ENCODE results near the gene HMG20A.

Gene HMG20A

DNA sequence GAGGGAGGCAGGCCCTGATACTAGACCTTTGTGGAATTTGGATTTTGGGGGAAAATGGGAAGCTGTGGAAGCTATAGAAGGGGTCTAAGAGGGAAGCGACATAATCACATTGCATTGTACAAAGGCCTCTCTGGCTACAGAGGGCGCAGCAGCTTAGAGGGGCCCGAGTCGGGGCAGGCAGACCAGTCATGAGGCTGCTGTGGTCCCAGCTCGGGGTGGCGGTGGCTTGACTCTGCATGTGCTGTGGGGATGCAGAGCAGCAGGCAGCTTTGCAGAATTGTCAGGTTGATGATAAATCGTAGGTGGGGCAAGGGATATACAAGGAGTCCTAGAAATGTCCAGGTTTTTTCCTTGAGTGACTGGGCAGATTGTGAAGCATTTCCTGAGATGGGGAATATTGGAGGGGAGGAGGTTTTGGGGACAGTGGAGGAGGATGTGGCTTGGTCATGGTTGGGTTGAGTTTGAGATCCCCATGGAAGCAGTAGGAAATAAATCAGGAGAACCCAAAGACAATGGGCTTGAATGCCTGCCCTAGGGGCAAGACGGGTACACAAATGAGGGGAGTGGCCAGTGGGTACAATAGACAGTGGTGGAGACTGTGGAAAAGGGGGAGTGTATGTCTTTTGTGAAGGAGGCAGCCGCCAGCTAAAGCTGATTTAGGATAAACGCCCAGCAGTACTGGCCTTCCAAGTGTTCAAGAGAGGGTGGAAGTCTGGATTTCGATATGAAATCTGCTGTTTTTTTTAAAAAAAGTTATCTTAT lies 94.1 kb downstream of the HMG20A start:
- no peak for DNase-seq (ENCODE audit: extremely low read depth, low read depth)
- TF ChIP-seq, protein P1, sequence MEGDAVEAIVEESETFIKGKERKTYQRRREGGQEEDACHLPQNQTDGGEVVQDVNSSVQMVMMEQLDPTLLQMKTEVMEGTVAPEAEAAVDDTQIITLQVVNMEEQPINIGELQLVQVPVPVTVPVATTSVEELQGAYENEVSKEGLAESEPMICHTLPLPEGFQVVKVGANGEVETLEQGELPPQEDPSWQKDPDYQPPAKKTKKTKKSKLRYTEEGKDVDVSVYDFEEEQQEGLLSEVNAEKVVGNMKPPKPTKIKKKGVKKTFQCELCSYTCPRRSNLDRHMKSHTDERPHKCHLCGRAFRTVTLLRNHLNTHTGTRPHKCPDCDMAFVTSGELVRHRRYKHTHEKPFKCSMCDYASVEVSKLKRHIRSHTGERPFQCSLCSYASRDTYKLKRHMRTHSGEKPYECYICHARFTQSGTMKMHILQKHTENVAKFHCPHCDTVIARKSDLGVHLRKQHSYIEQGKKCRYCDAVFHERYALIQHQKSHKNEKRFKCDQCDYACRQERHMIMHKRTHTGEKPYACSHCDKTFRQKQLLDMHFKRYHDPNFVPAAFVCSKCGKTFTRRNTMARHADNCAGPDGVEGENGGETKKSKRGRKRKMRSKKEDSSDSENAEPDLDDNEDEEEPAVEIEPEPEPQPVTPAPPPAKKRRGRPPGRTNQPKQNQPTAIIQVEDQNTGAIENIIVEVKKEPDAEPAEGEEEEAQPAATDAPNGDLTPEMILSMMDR (IDR thresholded peaks at IDR 0.05; ENCODE audit: low read depth, low read length), result no peak

DNA sequence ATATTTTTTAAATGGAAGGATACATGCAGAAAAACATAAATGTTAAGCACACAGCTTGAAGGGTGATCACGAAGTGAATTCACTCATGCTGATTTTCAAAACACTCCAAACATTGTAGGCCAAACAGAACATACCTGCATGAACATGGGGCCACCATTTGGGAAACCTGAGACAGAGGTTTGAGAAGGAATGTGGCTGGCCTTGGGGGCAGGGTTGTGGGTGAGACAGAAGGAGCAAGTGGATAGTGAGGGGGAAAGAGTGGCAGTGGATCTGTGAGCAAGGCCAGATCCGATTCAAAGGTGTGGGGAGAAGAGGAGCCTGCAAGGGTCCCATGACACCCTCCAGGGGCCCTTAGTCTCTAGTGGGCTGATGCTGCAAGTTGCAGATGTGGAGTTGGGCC lies 94.9 kb downstream of the HMG20A start:
- TF ChIP-seq, protein P1 (IDR thresholded peaks at IDR 0.05; ENCODE audit: low read depth, low read length), result no peak
- DNase-seq (ENCODE audit: extremely low read depth, low read depth), result no peak

DNA sequence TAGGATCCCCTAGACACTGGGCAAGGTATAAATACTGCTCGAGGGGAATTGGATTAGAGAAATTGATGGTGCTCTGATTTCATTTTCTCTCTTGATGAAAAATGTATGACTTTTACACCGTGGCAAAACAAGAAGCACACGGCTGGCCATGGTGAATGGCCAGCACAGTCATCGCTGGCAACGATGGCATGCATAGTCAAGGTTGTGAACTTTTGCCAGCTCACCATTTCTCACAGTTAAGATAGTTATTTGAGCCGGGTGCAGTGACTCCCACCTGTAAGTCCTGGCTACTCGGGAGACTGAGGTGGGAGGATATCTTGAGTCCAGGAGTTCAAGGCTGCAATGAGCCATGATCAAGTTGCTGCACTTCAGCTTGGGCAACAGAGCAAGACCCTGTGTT lies 95.4 kb downstream of the HMG20A start:
- DNase-seq (ENCODE audit: extremely low read depth, low read depth), result no peak
- TF ChIP-seq, protein P1 (IDR thresholded peaks at IDR 0.05; ENCODE audit: low read depth, low read length), result no peak

DNA sequence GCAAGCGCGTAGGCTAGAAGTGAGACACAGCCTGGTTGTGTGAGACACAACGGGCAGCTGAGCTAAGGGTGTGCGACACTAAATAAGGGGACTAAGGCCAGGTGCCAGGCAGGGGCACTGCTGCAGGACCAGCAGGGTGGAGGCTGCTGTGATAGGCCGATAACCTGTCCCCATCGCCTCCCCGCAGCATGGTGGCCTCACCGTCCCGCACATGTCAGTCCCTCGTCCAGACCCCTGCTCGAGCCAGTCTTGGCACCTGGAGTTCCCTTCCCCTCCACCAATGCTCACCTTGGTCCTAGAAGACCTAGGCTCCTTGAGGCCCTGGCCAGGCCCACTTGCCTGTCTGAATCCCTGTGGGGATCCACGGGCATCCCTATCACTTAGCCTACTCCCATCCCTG lies 96.1 kb downstream of the HMG20A start:
- DNase-seq (ENCODE audit: extremely low read depth, low read depth), result no peak
- TF ChIP-seq, protein P1 (IDR thresholded peaks at IDR 0.05; ENCODE audit: low read depth, low read length), result no peak

DNA sequence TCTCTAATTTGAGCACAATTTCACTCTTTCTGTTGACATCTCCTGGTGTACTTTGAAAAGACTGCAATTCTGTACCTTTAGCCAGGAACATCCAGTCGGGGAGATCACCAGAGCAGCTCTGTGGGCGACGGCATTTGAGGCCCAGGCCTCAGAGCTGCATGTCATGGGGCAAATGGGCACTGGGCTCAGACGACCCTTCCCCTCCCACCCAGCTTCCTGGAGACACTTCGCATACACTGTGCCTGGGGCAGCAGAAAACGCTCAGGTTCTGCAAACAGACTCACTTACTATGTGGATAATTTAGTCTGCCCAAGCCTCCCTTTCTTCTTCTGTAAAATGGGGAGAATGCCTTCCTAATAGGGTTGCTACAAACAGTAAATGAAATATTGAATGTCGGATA lies 96.9 kb downstream of the HMG20A start:
- TF ChIP-seq, protein P1 (IDR thresholded peaks at IDR 0.05; ENCODE audit: low read depth, low read length), result no peak
- DNase-seq (ENCODE audit: extremely low read depth, low read depth), result no peak

DNA sequence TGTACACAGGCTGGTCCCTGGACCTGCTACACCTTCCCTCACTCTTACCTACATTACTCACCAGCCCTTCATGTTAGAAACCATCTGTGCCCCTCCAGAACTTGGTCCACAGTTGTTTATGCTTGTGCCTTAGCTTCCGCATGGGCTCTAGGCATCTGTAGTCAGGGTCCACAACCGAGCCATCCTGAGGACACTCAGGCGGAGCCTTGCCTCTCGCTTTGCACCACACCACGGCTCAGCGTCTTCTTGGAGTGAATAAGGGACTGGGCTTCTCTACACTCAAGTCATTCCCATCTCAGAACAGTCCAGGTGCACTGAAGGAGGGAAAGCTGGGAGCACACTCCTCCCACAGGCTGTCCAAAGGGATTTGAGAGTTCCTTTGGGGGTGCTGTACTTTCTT lies 97.8 kb downstream of the HMG20A start:
- no peak for DNase-seq (ENCODE audit: extremely low read depth, low read depth)
- TF ChIP-seq, protein P1 (IDR thresholded peaks at IDR 0.05; ENCODE audit: low read depth, low read length), result no peak

DNA sequence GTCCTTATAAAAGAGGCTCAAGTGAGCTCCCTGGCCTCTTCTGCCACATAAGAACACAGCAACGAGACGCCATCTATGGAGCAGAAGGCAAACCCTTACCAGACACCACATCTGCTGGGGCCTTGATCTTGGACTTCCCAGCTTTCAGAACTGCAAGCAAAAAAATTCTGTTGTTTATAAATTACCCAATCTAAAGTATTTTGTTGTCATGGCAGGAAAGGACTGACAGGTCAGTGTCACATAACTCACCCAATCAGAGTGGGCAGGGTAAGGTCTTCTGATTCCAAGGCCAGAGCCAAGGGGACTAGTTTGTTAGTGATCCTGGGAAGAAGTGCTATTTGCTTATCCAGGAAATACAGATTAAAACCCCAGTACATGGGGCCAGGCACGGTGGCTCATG lies 98.9 kb downstream of the HMG20A start:
- TF ChIP-seq, protein P1 (IDR thresholded peaks at IDR 0.05; ENCODE audit: low read depth, low read length), result no peak

More for the DNA sequence above, 98.9 kb downstream of the HMG20A start:
- DNase-seq (ENCODE audit: extremely low read depth, low read depth), result no peak
